NCI-H460 (cell line): Measurements from ENCODE around the gene CCDC171. TPM values are rescaled to one million over a fixed set of nuclear protein-coding genes. Genes with fewer than 3 reads are reported as not detected.
"Not testable (repeated sequence)": the region's sequence is repeated elsewhere in the genome, so short reads cannot be mapped to it uniquely, and the experiment has no call there.

ENCODE experiments used
- DNase-seq: peaks from one replicate; pipeline ENCODE4 v3.0.0-alpha.2; 2016; ENCODE audit warnings: low read depth; ENCODE audit errors: extremely low read depth
- total RNA-seq: library from RNA; depleted of rRNA; stranded (reverse); fragments of >200 nt; shearing (Covaris generic); gene quantifications from 2 replicates; pipeline ENCODE4 v1.2.3, GENCODE V29; 2014

Gene CCDC171
- total RNA-seq, 1 experiment from 2014 or later: 1.9 TPM

DNA sequence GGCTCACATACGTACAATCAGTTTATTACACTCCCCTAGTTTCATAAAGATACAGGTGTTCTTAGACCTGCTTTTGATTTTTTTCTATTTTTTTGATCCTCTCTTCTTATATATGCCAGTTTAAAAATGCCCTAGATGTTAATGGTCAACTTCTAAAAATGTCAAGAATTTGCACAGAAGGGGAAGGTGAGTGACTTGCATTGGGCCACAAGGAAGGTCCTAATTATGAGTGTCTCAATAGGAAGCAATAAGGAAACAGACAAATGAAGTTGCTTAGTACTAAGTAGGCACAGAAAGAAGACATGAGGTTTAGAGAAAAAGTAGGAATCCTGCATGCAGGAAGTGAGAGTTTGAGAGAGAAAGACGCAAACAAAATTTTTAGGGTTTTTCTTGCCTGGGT lies 3.2 kb upstream of the CCDC171 start:
- no peak for DNase-seq

DNA sequence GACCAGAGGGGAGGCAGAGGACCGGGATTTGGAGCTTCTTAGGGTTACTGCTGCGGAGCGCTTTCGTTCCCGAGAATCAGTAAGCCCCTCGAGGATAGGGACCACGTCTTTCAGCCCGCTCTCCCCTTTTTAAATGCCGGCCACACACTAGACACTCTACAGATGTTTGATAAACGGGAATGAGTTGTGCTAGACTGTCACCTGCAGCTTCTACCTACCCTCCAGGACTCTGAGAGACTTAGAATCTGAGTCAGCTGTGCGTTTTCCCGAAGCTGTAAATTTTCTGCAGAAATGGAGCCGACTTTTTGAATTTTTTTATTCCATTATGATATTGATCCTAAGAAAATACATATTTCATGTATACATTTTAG lies 670 bp downstream of the CCDC171 start:
- no peak for DNase-seq

DNA sequence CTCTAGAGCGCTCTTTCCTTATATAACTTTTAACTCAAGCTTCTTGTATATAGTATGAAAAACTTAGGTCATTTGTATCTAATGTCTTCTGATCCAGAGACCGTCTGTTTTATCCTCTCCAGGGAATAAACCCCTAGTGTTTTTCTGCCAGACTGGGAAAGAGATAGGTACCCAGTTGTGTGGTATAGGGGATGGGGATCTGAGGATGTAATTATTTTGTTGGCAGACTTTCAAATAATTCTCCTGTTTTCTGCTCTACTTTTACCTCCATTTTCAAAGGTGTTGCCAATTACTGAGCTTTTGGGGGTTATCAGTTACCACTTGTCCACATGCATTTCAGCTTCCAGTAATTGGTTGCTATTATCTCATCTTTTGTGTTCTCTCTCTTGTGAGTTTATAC lies 17.9 kb downstream of the CCDC171 start:
- DNase-seq: no peak

DNA sequence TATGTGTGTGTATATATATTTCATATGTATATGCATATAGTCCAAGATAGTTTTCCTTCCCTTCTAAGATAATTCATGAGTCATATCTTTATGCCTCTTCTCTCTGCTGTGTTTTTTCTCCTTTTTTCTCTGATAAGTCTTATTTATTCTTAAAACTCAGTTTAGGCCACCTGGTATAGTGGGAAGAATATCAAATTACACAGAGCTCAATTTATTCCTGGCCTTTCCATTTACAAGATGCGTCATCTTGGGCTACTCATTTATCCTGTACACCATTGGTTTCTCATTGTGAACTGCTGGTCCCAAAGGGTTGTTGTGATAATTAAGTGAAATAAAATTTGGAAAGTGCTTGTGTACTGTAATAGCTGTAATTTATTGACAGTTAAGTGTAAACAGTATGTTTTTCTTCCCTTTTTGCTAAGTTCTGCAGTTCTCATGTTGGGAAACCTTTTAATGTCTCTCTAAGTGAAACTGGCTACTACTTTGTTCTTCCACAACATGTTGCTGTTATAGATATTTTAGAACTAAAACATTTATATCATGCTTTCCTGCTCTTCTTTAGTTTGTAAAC lies 19.4 kb downstream of the CCDC171 start:
- no peak for DNase-seq

DNA sequence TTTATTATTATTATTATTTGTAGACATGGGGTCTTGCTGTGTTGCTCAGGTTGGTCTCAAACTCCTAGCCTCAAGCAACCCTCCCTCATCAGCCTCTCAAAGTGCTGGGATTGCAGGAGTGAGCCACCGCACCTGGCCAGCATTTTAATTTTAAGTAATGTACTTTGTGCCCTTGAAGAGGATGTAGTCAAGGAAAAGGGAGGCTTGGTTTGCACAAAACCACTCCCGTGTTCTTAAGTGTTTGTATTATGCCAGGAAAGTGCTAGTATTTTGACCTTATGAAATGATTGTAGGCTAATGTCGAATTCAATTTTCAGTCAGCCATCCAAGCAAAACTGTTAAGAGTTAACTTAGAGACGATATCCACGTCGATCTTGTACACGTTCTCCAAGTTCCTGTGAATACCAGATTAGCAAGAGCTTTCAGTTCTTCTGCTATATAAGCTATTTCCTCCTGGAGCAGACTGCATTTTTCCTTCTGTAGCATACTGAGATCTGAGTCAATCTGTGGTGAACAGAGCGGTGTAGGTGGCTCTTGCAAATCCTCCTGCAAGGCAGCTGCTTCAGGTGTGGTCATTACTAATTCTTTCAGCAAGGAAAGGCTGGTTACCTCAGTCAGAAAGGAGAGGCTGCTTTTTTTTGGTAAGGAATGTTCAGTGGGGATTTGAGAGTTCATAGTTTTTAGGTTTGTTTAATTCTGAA lies 23.7 kb downstream of the CCDC171 start:
- DNase-seq: no peak

DNA sequence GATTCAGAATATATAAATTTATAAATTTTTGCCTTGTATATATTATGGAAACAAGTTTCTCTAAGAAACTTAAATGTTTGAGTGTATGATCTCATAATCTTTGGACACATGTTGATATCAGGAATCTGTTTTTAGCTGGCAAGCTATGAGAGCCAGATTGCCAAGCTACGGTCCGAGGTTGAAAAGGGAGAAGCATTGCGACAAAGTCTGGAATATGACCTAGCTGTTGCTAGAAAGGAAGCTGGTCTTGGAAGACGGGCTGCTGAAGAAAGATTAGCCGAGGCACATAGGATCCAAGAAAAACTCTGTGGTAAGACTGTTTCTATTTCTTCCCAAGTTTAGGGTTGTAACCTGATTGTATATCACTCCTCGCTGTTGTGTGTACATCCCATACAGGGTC lies 25.9 kb downstream of the CCDC171 start:
- DNase-seq: no peak

DNA sequence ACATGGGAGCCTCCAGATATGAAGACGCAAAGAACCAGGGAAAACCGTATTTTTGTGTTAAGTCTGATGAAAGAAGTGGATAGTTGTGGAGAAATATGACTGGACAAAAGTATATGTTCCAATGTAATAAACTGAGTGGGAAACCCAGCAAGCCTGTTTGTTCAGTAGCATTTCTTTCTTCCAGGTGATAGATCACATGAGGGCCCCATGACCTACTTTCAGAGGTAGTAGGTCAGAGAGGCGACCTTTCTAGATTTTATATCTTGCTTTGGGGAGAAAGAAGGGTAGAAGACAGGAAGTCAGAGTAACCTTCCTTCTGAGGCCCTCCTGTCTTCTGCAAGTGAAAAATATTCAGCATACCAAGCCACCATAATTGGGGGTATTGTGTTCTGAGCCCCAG lies 31.5 kb downstream of the CCDC171 start:
- no peak for DNase-seq

DNA sequence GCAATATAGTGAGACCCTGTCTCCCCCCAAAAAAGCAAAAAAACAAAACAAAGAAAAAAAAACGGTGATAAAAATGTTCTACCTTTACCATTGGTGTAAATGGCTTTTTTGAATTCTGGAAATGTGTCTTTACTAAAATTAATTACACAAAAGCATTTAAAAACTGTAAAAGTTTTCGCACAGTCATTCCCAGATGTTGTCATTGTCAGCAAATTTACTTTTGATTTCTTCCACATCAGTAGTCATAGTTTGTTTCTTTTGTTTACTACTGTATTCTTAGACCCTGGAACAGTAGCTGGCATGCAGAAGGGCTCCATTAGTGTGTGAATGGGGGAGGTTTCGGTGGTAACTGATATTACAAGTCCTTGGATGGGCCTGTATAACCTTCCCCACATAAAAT lies 39.5 kb downstream of the CCDC171 start:
- no peak for DNase-seq

DNA sequence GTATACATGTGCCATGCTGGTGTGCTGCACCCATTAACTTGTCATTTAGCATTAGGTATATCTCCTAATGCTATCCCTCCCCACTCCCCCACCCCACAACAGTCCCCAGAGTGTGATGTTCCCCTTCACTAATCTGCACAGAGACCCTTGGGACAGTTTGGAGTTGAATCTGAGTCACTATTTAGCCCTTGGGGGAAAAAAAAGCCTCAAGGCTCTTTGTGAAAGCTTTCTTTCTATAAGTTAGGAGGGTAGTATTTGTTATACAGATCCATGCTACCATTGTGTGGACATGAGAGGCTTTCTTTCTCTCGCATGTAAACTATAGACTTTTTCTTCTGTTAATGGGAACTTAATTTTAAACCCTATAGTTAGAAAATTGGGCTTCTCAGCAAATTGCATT lies 40.1 kb downstream of the CCDC171 start:
- not testable (repeated sequence) for DNase-seq

DNA sequence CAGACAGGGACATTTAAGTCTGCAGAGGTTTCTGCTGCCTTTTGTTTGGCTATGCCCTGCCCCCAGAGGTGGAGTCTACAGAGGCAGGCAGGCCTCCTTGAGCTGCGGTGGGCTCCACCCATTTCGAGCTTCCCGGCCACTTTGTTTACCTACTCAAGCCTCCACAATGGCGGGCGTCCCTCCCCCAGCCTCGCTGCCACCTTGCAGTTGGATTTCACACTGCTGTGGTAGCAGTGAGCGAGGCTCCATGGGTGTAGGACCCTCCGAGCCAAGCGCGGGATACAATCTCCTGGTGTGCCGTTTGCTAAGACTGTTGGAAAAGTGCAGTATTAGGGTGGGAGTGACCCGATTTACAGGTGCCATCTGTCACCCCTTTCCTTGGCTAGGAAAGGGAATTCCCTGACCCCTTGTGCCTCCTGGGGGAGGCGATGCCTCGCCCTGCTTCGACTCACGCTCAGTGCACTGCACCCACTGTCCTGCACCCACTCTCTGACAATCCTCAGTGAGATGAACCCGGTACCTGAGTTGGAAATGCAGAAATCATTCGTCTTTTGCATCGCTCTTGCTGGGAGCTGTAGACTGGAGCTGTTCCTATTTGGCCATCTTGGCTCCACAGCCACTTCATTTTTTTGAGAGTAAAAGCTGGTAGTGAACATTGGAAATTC lies 48.0 kb downstream of the CCDC171 start:
- not testable (repeated sequence) for DNase-seq

DNA sequence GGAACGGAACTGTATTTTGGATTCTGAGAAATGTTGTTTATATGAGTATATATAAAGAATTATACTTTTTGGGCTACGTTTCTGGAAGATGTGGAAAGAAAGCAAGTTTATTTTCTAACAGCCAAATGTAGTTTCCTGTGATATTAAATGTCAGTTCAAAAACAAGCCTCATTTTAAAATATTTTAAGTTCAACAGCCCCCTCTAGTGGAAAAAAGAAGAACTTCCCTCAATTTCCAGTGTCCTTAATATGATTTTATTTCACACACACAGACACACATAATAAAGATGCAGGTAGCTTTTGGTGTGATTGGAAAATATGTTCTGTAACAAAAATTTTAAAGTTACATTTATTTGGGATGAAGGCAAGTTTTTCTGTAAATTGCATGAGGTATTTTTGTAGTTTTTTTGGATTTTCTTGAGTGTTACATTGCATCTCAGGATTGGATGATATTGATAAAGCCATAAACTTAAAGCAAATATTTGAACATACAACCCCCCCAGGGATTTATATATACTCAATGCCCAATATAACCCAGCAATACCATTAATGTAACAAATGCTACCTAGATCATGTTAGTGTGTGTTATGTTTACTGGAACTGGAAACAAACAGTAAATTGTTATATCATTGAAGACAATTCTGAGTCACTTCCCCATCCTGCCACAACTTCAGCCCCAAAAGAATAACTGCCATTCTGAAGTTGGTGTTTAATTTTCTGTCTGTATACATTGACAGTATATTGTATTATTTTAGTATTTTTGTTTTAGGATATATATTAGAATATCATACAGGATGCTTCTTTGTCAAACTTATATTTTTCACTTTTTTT lies 54.0 kb downstream of the CCDC171 start:
- peak; percentile 27 for DNase-seq

DNA sequence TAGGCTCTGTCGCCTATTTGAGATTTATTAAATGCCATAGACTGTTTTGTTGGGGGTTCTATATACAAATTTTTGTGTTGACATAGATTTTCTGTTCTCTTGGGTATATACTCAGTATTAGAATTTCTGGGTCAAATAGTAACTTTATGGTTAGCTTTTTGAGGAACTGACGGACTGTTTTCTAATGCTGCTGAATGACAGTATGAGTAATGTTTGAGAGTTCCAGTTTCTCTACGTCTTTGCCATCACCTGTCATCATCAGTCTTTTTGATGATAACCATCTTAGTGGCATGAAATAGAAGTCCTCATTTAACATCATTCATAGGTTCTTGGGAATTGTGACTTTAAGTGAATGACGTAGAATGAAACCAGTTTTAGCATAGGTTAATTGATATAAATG lies 60.1 kb downstream of the CCDC171 start:
- DNase-seq: no peak

DNA sequence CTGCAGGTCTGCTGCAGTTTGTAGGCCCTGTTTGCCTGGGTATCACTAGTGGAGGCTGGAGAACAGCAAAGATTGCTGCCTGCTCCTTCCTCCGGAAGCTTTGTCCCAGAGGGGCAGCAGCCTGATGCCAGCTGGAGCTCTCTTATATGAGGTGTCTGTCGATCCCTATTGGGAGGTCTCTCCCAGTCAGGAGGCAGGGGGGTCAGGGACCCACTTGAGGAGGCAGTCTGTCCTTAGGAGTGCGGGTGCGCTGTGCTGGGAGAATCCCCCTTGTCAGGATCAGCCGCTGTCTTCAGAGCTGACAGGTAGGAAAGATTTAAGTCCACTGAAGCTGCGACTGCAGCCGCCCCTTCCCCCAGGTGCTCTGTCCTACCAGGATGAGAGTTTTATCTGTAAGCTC lies 64.9 kb downstream of the CCDC171 start:
- no peak for DNase-seq

DNA sequence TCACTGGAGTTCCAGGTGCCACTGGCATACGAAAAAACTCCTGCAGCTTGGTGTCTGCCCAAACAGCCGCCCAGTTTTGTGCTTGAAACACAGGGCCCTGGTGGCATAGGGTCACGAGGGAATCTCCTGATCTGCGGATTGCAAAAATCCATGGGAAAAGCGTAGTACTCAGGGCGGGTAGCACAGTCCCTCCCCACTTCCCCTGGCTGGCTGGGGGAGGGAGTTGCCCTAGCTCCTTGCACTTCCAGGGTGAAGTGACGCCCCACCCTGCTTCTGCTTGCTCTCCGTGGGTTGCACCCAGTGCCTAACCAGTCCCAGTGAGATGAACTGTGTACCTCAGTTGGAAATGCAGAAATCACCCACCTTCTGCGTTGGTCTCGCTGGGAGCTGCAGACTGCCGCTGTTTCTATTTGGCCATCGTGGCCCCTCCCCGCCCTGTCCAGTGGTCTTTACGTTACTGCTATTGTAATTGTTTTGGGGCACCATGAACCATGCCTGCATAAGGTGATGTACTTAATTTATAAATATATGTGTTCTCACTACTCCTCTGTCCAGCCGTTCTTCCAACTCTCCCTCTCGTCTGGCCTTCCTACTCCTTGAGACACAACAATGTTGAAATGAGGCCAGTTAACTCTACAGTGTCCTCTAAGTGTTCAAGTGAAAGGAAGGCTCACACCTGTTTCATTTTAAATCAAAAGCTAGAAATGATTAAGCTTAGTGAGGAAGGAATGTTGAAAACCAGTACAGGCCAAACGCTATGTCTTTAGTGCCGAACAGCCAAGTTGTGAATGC lies 65.9 kb downstream of the CCDC171 start:
- no peak for DNase-seq

DNA sequence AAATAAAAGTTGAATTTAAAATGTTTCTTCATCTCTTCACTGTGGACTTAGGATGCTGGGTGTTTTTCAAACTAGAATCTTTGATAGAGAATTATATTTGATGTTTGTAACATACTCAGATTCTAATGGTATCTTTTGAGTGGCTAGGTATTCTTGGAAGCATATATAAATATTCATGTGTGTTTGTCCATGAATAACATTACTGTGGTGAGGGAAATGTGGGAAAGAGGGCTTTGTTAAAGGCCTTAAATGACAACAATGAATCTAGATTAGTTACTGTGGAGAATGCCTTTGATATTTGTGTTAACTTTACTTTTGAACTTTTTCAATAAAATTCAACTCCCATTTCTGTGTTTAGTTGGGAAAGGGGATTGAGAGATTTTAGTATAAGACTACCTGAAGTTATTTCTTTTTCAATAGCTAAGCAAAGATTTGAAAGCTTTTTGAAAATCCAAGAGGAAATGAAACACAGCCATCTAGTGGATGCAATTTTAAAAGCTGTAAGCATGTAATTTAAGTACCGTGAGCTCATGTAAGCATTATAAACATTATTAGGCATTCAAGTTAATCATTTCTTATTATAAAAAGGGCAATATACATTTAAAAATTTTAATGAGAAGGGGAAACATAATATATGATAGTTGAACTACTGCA lies 69.6 kb downstream of the CCDC171 start:
- DNase-seq: no peak

DNA sequence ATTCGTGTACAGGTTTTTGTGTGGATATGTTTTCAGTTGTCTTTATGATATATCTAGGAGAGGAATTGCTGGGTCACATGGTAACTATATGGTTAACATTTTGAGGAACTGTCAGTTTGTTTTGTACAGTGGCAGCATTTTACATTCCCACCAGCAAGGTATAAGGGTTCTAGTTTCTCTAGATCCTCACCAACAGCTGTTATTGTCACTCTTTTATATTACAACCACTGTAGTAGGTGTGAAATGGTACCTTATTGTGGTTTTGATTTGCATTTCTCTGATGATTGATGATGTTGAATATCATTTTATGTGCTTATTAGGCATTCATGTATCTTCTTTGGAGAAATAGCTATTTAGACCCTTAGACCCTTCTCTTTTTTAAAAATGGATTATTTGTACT lies 82.9 kb downstream of the CCDC171 start:
- no peak for DNase-seq

DNA sequence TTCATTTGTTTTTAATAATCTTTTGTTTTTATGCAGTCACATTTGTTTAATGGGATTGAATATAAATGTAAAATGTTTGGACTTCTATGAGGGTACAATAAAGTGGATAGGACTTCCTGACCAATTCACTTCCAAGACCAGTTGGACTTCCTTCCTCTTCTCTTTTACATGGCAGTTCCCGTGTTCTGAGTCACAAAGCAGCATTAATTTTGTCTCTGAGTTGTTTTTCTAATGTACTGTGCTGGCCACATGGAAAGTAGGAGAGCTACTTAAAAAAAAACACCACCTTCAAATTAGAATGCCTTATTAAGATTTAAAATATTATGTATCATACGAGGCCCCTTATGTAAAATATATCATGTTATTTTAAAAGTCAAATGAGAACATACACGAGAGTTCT lies 87.3 kb downstream of the CCDC171 start:
- DNase-seq: no peak

DNA sequence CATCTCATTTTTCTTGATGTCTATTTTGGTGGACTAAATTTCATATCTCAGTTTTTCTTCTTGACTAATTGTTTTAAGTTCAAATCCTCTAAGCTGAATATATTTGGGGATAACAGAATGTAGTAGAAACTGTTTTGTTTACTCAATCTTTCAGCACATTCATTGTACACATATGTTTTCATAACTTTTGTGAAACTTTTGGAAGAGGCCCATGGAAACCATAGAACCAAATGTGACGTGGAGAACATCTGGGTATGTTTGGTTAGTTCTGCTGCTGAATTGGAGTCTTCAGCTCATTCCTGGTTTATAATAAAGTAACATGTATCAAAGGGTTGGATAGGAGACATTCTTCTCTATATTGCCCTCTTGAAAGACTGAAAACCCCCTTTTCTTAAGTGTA lies 88.4 kb downstream of the CCDC171 start:
- no peak for DNase-seq

DNA sequence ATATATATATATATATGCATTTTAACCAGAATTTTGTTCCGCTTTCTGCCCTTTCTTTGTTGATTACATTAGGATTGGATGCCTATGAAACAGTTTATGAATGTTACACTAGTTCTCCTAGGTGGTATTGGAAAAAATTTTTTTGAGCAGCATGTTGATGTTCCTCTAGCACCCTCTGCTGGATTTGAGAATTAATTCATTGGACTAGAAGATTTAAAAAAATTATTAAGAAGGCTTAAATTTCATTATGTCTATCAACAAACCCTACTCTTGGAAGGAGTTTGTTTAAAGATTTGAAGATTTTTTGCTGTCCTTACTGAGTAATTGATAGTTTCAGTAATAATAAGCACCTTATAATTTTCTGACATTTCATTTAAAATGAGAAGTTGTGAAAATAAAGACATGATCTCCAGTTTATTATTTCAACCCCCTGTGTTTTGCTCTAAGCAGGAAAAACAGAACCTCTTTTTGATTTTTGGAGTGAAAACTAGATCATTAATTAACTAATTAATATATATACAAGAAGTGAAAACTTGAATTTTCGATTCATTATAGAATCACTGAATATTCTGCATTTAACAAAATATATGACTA lies 89.6 kb downstream of the CCDC171 start:
- peak; percentile 16 for DNase-seq

DNA sequence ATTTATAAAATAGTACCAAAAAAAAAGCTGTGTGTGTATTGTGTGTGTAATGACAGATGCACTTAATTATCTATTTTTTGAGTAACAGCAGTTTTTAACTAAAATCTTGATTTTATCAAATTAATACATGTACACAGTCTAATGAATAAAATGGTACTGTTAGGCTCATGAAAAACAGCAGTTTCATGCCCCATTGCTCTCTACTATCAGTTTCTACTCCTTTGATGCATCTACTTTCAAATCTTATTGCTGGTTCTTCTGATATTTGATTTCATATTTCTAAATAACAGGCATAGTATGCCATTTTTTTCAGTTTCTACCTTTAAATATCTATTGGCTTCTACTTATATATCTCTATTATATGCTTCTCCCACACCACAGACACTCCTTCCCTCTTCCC lies 117.4 kb downstream of the CCDC171 start:
- no peak for DNase-seq
